A549 (cell line): ENCODE measurements around the gene XRCC3. TPM values are rescaled to one million over a fixed set of nuclear protein-coding genes. Genes with fewer than 3 reads are reported as not detected.

ENCODE experiments used
- ATAC-seq, 2 experiments: fragments of 200-7000 bp in 1 of 2; fragments of >200 bp in 1 of 2; cut with Nextera tagmentation in 1 of 2; cut with Tn5 transposase in 1 of 2; 3 replicates each; pipeline versions ENCODE4 v1.8.0 to v1.9.1; 2018 to 2020; ENCODE audit warnings: mild to moderate bottlenecking in 1 of 2, moderate library complexity in 1 of 2
- CTCF ChIA-PET: fragments of 300-600 bp; sonication (Branson Sonifier 250); formaldehyde crosslinking; extraction: SDS; loops from one replicate; lab custom pipeline; 2021; ENCODE audit warnings: antibody characterized with exemption, inconsistent platforms; lab: Yijun Ruan, JAX
- POLR2A ChIA-PET: fragments of 350-600 bp; formaldehyde crosslinking; extraction: SDS; loops from one replicate; lab custom pipeline; 2021; ENCODE audit warnings: antibody characterized with exemption, inconsistent platforms; lab: Yijun Ruan, JAX
- DNase-seq, 2 experiments: peaks; one replicate each; pipeline versions ENCODE4 v3.0.0 to v3.0.0-alpha.2; 2011 to 2016; ENCODE audit warnings: low read depth in 1 of 2, low spot score in 1 of 2
- FAIRE-seq: peaks from 2 replicates; lab custom pipeline; 2011; peaks lifted over from hg19 to GRCh38; lab: Jason Lieb, UNC
- H3K27ac ChIP-seq, 2 experiments: fragments of >200 bp; sonication (Bioruptor Twin); formaldehyde crosslinking; 3 replicates each; pipeline ENCODE4 v1.5.1; 2016 to 2017
- H3K4me1 ChIP-seq: fragments of >200 bp; sonication (Bioruptor Twin); formaldehyde crosslinking; 3 replicates; pipeline ENCODE4 v1.6.1; 2016
- H3K4me2 ChIP-seq: fragments of >200 bp; sonication (Bioruptor Twin); formaldehyde crosslinking; 3 replicates; pipeline ENCODE4 v1.6.1; 2016
- H3K4me3 ChIP-seq: fragments of >200 bp; sonication (Bioruptor Twin); formaldehyde crosslinking; 3 replicates; pipeline ENCODE4 v1.5.1; 2016
- H3K9me3 ChIP-seq: fragments of >200 bp; sonication (Bioruptor Twin); formaldehyde crosslinking; 3 replicates; pipeline ENCODE4 v1.6.1; 2016
- BHLHE40 ChIP-seq: IDR thresholded peaks from 2 replicates; pipeline ENCODE4 v1.6.1; 2012; ENCODE audit warnings: low read depth, low read length, inconsistent platforms
- CHD2 ChIP-seq: fragments of 150-350 bp; IDR thresholded peaks from 2 replicates; pipeline ENCODE4 v1.6.1; 2014; ENCODE audit warnings: low read length; ENCODE audit not compliant: partially characterized antibody
- E2F6 ChIP-seq: IDR thresholded peaks from 2 replicates; pipeline ENCODE4 v1.6.1; 2012; ENCODE audit warnings: low read depth, borderline replicate concordance
- FOSL2 ChIP-seq, 2 experiments: fragments of 450-650 bp in 1 of 2; fragments of >200 bp in 1 of 2; sonication (Bioruptor Twin) in 1 of 2; formaldehyde crosslinking; IDR thresholded peaks; 2 replicates each; pipeline versions ENCODE4 v1.5.0 to v1.6.1; 2016 to 2020; ENCODE audit warnings: mild to moderate bottlenecking in 1 of 2, moderate library complexity in 1 of 2
- GATA3 ChIP-seq: IDR thresholded peaks from 2 replicates; pipeline ENCODE4 v1.6.1; 2012; ENCODE audit warnings: borderline replicate concordance
- HEYL ChIP-seq: fragments of 250-450 bp; sonication (Bioruptor Pico); IDR thresholded peaks from 2 replicates; pipeline ENCODE4 v1.8.0; 2021; ENCODE audit warnings: mild to moderate bottlenecking, moderate library complexity
- JUNB ChIP-seq: fragments of >200 bp; sonication (Bioruptor Twin); formaldehyde crosslinking; IDR thresholded peaks from 2 replicates; pipeline ENCODE4 v1.6.1; 2016
- KDM1A ChIP-seq: fragments of 200-600 bp; sonication (generic); IDR thresholded peaks from 2 replicates; pipeline ENCODE4 v1.6.1; 2016; ENCODE audit warnings: low read depth, mild to moderate bottlenecking
- MAFK ChIP-seq: fragments of 450-650 bp; IDR thresholded peaks from 2 replicates; pipeline ENCODE4 v1.6.1; 2014; ENCODE audit not compliant: partially characterized antibody
- MAZ ChIP-seq: fragments of 150-350 bp; IDR thresholded peaks from 2 replicates; pipeline ENCODE4 v1.6.1; 2014; ENCODE audit warnings: antibody characterized with exemption, low read depth, low read length, borderline replicate concordance
- MYC ChIP-seq: IDR thresholded peaks from 2 replicates; pipeline ENCODE4 v1.6.1; 2012; ENCODE audit warnings: mild to moderate bottlenecking, inconsistent platforms, low read length, improper control_type of control experiment, borderline replicate concordance
- NFE2L2 ChIP-seq: fragments of 150-350 bp; conservative IDR thresholded peaks from 2 replicates; pipeline ENCODE4 v1.6.1; 2014; ENCODE audit warnings: low read length
- PHF8 ChIP-seq: fragments of 200-600 bp; sonication (generic); IDR thresholded peaks from 2 replicates; pipeline ENCODE4 v1.6.1; 2016; ENCODE audit warnings: low read depth, mild to moderate bottlenecking, antibody characterized with exemption, moderate library complexity, borderline replicate concordance
- POLR2AphosphoS2 ChIP-seq: conservative IDR thresholded peaks from 2 replicates; pipeline ENCODE4 v1.6.1; 2012; ENCODE audit warnings: low read length, improper control_type of control experiment, inconsistent platforms
- RAD21 ChIP-seq, 2 experiments: fragments of >200 bp in 1 of 2; sonication (Bioruptor Twin) in 1 of 2; formaldehyde crosslinking in 1 of 2; IDR thresholded peaks in 1 of 2; conservative IDR thresholded peaks in 1 of 2; 2 replicates in 1 of 2; 3 replicates in 1 of 2; pipeline ENCODE4 v1.6.1; 2012 to 2018; ENCODE audit warnings: inconsistent platforms in 1 of 2
- RCOR1 ChIP-seq: fragments of 150-350 bp; IDR thresholded peaks from 2 replicates; pipeline ENCODE4 v1.6.1; 2014; ENCODE audit warnings: antibody characterized with exemption, low read length, low read depth
- REST ChIP-seq: fragments of 200-600 bp; sonication (generic); IDR thresholded peaks from 2 replicates; pipeline ENCODE4 v1.6.1; 2016; ENCODE audit warnings: antibody characterized with exemption, mild to moderate bottlenecking, moderate library complexity
- RFX5 ChIP-seq: fragments of 450-650 bp; IDR thresholded peaks from 2 replicates; pipeline ENCODE4 v1.7.1; 2014; ENCODE audit warnings: antibody characterized with exemption, mild to moderate bottlenecking, moderate library complexity
- RNF2 ChIP-seq: fragments of 200-600 bp; sonication (generic); IDR thresholded peaks from 2 replicates; pipeline ENCODE4 v1.6.1; 2016; ENCODE audit warnings: low read depth, mild to moderate bottlenecking, antibody characterized with exemption, moderate library complexity, borderline replicate concordance
- SMC3 ChIP-seq: fragments of >200 bp; sonication (Bioruptor Twin); formaldehyde crosslinking; IDR thresholded peaks from 3 replicates; pipeline ENCODE4 v1.6.1; 2018; ENCODE audit warnings: inconsistent platforms
- USF2 ChIP-seq: fragments of 450-650 bp; IDR thresholded peaks from 2 replicates; pipeline ENCODE4 v1.6.1; 2014; ENCODE audit warnings: antibody characterized with exemption
- ZFP36 ChIP-seq: fragments of 450-650 bp; IDR thresholded peaks from 2 replicates; pipeline ENCODE4 v1.6.1; 2014; ENCODE audit warnings: borderline replicate concordance; ENCODE audit not compliant: partially characterized antibody
- ZNF302 ChIP-seq: fragments of 250-450 bp; sonication (Bioruptor Pico); IDR thresholded peaks from 2 replicates; pipeline ENCODE4 v1.9.0; 2021; ENCODE audit warnings: inconsistent platforms, mild to moderate bottlenecking, moderate library complexity
- WGBS: methylation state at CpG from one replicate; pipeline ENCODE4 v1.1.6; 2017; ENCODE audit errors: missing lambda C conversion rate; 5-methylcytosine and 5-hydroxymethylcytosine counted together
- polyA plus RNA-seq, 4 experiments: library from polyadenylated mRNA; depleted of rRNA in 3 of 4; stranded (reverse); fragments of >200 nt; fragmentation: RNase III in 1 of 4; extraction: RNeasy Plus Mini Kit Qiagen cat#74134 plus additional on column Dnase treatment in 1 of 4; gene quantifications; 2 replicates in 3 of 4; 3 replicates in 1 of 4; pipeline ENCODE4 v1.2.3, GENCODE V29; 2011 to 2017

The XRCC3 gene
- polyA plus RNA-seq, 2 of the 4 experiments (the other 2 are of a cell fraction): 23.0 to 28.1 TPM

- H3K4me1 ChIP-seq: peaks cover 15% of the 10 kb centered on the region; the same call in 2 of the 3 replicates
- WGBS: 25% methylated on average over 7 of the region's 72 CpGs
- peak overlapping the region; percentile 80 for H3K4me3 ChIP-seq
- 0 out of 2 replicates have a peak, but pooled peaks have one; percentile 19 for TF ChIP-seq E2F6
- TF ChIP-seq MYC: no peak
- TF ChIP-seq POLR2AphosphoS2: no peak
- TF ChIP-seq PHF8: 0 out of 2 replicates have a peak, but pooled peaks have one; percentile 8
- DNase-seq (peak in 1 of 2 experiments; percentile 48), FAIRE-seq (no peak), ATAC-seq (peak in 1 of 2 experiments; percentile 25; a peak in 2 of 6 replicates)
- no peaks in the 10 kb centered on the region for H3K9me3 ChIP-seq
- peak overlapping the region; percentile 80 to 95 for H3K27ac ChIP-seq
- POLR2A ChIA-PET: interaction anchor here (1.2 to 1.5 kb wide), 3 partner anchors 9 to 16 kb away, joined by 3 to 7 read pairs (median 3); no protein-coding TSS in a partner anchor
- peak overlapping the region; percentile 84 for H3K4me2 ChIP-seq
- CTCF ChIA-PET: no interaction called here
Measured at GRCh38 chr14:103716091-103716801, 995 bp upstream of the XRCC3 start.

- DNase-seq (no peak), FAIRE-seq (no peak), ATAC-seq (no peak)
- POLR2A ChIA-PET: interaction anchor here (0.7 kb wide), 1 partner anchor 85 kb away, joined by 3 read pairs; the partner anchor contains the start of gene KLC1
- Histone ChIP-seq H3K4me3 (peak overlapping the region; percentile 77), H3K4me1 (peaks cover 19% of the 10 kb centered on the region; the same call in 2 of the 3 replicates), H3K27ac (peak overlapping the region; percentile 81 to 93), H3K9me3 (no peaks in the 10 kb centered on the region), H3K4me2 (peak overlapping the region; percentile 84)
- 77% methylated on average over 15 of the region's 16 CpGs for WGBS
- TF ChIP-seq JUNB: no peak
- TF ChIP-seq KDM1A: no peak
- TF ChIP-seq MAFK: no peak
- no peak for TF ChIP-seq GATA3
- TF ChIP-seq USF2: no peak
- TF ChIP-seq ZFP36: no peak
- TF ChIP-seq HEYL (CRISPR knock-in tag): no peak
- no peak for TF ChIP-seq RFX5
- TF ChIP-seq NFE2L2: no peak
- TF ChIP-seq SMC3: no peak
- no peak for TF ChIP-seq FOSL2 (IDR thresholded peaks at IDR 0.05)
- no peak for TF ChIP-seq FOSL2 (CRISPR knock-in tag; IDR thresholded peaks at IDR 0.05)
- TF ChIP-seq REST: no peak
- no peak for TF ChIP-seq BHLHE40
- no peak for TF ChIP-seq RNF2
- no peak for TF ChIP-seq RCOR1
- no peak for TF ChIP-seq ZNF302 (CRISPR knock-in tag)
- TF ChIP-seq MAZ: no peak
- no peak for TF ChIP-seq RAD21 (conservative IDR thresholded peaks at IDR 0.05 in 1 of 2, IDR thresholded peaks at IDR 0.05 in 1 of 2)
- TF ChIP-seq CHD2: no peak
- TF ChIP-seq POLR2AphosphoS2: no peak
- CTCF ChIA-PET: interaction anchor here (0.6 to 2.0 kb wide), 3 partner anchors 9 to 262 kb away, joined by 3 to 5 read pairs (median 4); no protein-coding TSS in a partner anchor
Measured at GRCh38 chr14:103714063-103714724, 1.1 kb downstream of the XRCC3 start.
